ENCODE results near the gene TAGLN3. TPM values are rescaled to one million over a fixed set of nuclear protein-coding genes. Genes with fewer than 3 reads are reported as not detected.

TAGLN3 gene
- total and polyA plus RNA-seq, 4 experiments from 2014 or later, result not detected

GRCh38 chr3:112007633-112008032 lies 8.9 kb downstream of the TAGLN3 start:
- CTCF ChIA-PET (ENCODE audit: partially characterized antibody), result interaction anchor here (0.6 to 3.1 kb wide), 6 partner anchors 10 to 545 kb away, joined by 4 to 25 read pairs (median 5); partner anchors contain the start of gene ABHD10
- POLR2A ChIA-PET (ENCODE audit: partially characterized antibody), result no interaction called here
- Mint-ChIP-seq H3K27me3 (no peaks in the 10 kb centered on the region), H3K27ac (peak overlapping the region in 1 of 7 donors; percentile 58), H3K4me1 (peaks cover 16 to 20% (median 18%) of the 10 kb centered on the region in 4 donors), H3K4me3 (no peak overlapping the region), H3K9me3 (no peaks in the 10 kb centered on the region), H3K36me3 (no peaks in the 10 kb centered on the region)
- Histone ChIP-seq H3K4me3 (ENCODE audit: low read length in 2 of 2) (no peak overlapping the region), H3K4me1 (ENCODE audit: insufficient read depth, low read length) (peaks cover 13% of the 10 kb centered on the region), H3K36me3 (ENCODE audit: insufficient read depth, low read length) (no peaks in the 10 kb centered on the region), H3K9me3 (ENCODE audit: control insufficient read depth in 1 of 2, low read length in 2 of 2) (no peaks in the 10 kb centered on the region), H3K27ac (ENCODE audit: low read depth, low read length) (no peak overlapping the region), H3K27me3 (ENCODE audit: insufficient read depth, low read length) (no peaks in the 10 kb centered on the region)
- intact Hi-C loops (cut with micrococcal nuclease), result no loop called here
- no peak for DNase-seq

- H3K4me1 Mint-ChIP-seq, result peaks cover 5 to 12% (median 8%) of the 10 kb centered on the region in 4 donors
- no peak overlapping the region for H3K27ac Mint-ChIP-seq
- no peak overlapping the region for H3K4me3 ChIP-seq (ENCODE audit: low read length in 2 of 2)
- H3K4me3 Mint-ChIP-seq, result no peak overlapping the region
- DNase-seq, result no peak
- no peak overlapping the region for H3K27ac ChIP-seq (ENCODE audit: low read depth, low read length)
- intact Hi-C loops (cut with micrococcal nuclease), result no loop called here
- H3K27me3 ChIP-seq (ENCODE audit: insufficient read depth, low read length), result no peaks in the 10 kb centered on the region
- CTCF ChIA-PET (ENCODE audit: partially characterized antibody), result interaction anchor here (8.2 kb wide), 1 partner anchor 19 kb away, joined by 207 read pairs; no protein-coding TSS in a partner anchor
- H3K4me1 ChIP-seq (ENCODE audit: insufficient read depth, low read length), result peaks cover 4% of the 10 kb centered on the region
- H3K27me3 Mint-ChIP-seq, result no peaks in the 10 kb centered on the region
- H3K36me3 Mint-ChIP-seq, result no peaks in the 10 kb centered on the region
- H3K9me3 Mint-ChIP-seq, result no peaks in the 10 kb centered on the region
- H3K9me3 ChIP-seq (ENCODE audit: control insufficient read depth in 1 of 2, low read length in 2 of 2), result no peaks in the 10 kb centered on the region
- H3K36me3 ChIP-seq (ENCODE audit: insufficient read depth, low read length), result no peaks in the 10 kb centered on the region
- POLR2A ChIA-PET (ENCODE audit: partially characterized antibody), result no interaction called here
Observed at GRCh38 chr3:112009670-112010069, 10.9 kb downstream of the TAGLN3 start.

- Mint-ChIP-seq H3K27ac (no peak overlapping the region), H3K36me3 (no peaks in the 10 kb centered on the region), H3K4me1 (peaks cover 5 to 12% (median 8%) of the 10 kb centered on the region in 4 donors), H3K9me3 (no peaks in the 10 kb centered on the region), H3K4me3 (no peak overlapping the region), H3K27me3 (no peaks in the 10 kb centered on the region)
- DNase-seq, result no peak
- Histone ChIP-seq H3K4me3 (ENCODE audit: low read length in 2 of 2) (no peak overlapping the region), H3K27ac (ENCODE audit: low read depth, low read length) (no peak overlapping the region), H3K9me3 (ENCODE audit: control insufficient read depth in 1 of 2, low read length in 2 of 2) (no peaks in the 10 kb centered on the region), H3K36me3 (ENCODE audit: insufficient read depth, low read length) (no peaks in the 10 kb centered on the region), H3K27me3 (ENCODE audit: insufficient read depth, low read length) (no peaks in the 10 kb centered on the region), H3K4me1 (ENCODE audit: insufficient read depth, low read length) (peaks cover 4% of the 10 kb centered on the region)
- ChIA-PET POLR2A (ENCODE audit: partially characterized antibody) (no interaction called here), CTCF (ENCODE audit: partially characterized antibody) (interaction anchor here (1.0 to 8.2 kb wide), 3 partner anchors 20 to 293 kb away, joined by 3 to 207 read pairs (median 138); no protein-coding TSS in a partner anchor)
- intact Hi-C loops (cut with micrococcal nuclease), result no loop called here
Observed at GRCh38 chr3:112010636-112011035, 11.9 kb downstream of the TAGLN3 start.

- Histone ChIP-seq H3K36me3 (ENCODE audit: insufficient read depth, low read length) (no peaks in the 10 kb centered on the region), H3K27me3 (ENCODE audit: insufficient read depth, low read length) (no peaks in the 10 kb centered on the region), H3K4me3 (ENCODE audit: low read length in 2 of 2) (no peak overlapping the region), H3K9me3 (ENCODE audit: control insufficient read depth in 1 of 2, low read length in 2 of 2) (no peaks in the 10 kb centered on the region), H3K4me1 (ENCODE audit: insufficient read depth, low read length) (peaks cover 4% of the 10 kb centered on the region), H3K27ac (ENCODE audit: low read depth, low read length) (no peak overlapping the region)
- H3K4me3 Mint-ChIP-seq, result no peak overlapping the region
- no peaks in the 10 kb centered on the region for H3K9me3 Mint-ChIP-seq
- H3K36me3 Mint-ChIP-seq, result no peaks in the 10 kb centered on the region
- POLR2A ChIA-PET (ENCODE audit: partially characterized antibody), result no interaction called here
- intact Hi-C loops (cut with micrococcal nuclease), result no loop called here
- H3K27ac Mint-ChIP-seq, result no peak overlapping the region
- CTCF ChIA-PET (ENCODE audit: partially characterized antibody), result interaction anchor here (1.0 to 8.2 kb wide), 5 partner anchors 11 to 294 kb away, joined by 3 to 207 read pairs (median 75); partner anchors contain the start of gene TAGLN3
- DNase-seq, result no peak
- peaks cover 5 to 12% (median 8%) of the 10 kb centered on the region in 4 donors for H3K4me1 Mint-ChIP-seq
- H3K27me3 Mint-ChIP-seq, result no peaks in the 10 kb centered on the region
Observed at GRCh38 chr3:112011376-112011940, 12.7 kb downstream of the TAGLN3 start.

GRCh38 chr3:112012205-112012992 lies 13.7 kb downstream of the TAGLN3 start:
- H3K4me3 Mint-ChIP-seq, result peak overlapping the region in 1 of 8 donors; percentile 33
- ChIA-PET CTCF (ENCODE audit: partially characterized antibody) (interaction anchor here (0.8 to 8.2 kb wide), 18 partner anchors 11 to 343 kb away, joined by 3 to 207 read pairs (median 10); partner anchors contain the start of genes ABHD10 and TAGLN3), POLR2A (ENCODE audit: partially characterized antibody) (interaction anchor here (0.6 to 2.0 kb wide), 4 partner anchors 23 to 296 kb away, joined by 3 to 10 read pairs (median 6); partner anchors contain the start of gene ABHD10)
- no peak for DNase-seq
- H3K27me3 Mint-ChIP-seq, result no peaks in the 10 kb centered on the region
- H3K4me1 Mint-ChIP-seq, result peaks cover 5 to 12% (median 8%) of the 10 kb centered on the region in 4 donors
- Histone ChIP-seq H3K4me3 (ENCODE audit: low read length in 2 of 2) (no peak overlapping the region), H3K4me1 (ENCODE audit: insufficient read depth, low read length) (peaks cover 4% of the 10 kb centered on the region), H3K36me3 (ENCODE audit: insufficient read depth, low read length) (no peaks in the 10 kb centered on the region), H3K27ac (ENCODE audit: low read depth, low read length) (no peak overlapping the region), H3K9me3 (ENCODE audit: control insufficient read depth in 1 of 2, low read length in 2 of 2) (no peaks in the 10 kb centered on the region), H3K27me3 (ENCODE audit: insufficient read depth, low read length) (no peaks in the 10 kb centered on the region)
- H3K27ac Mint-ChIP-seq, result no peak overlapping the region
- H3K36me3 Mint-ChIP-seq, result no peaks in the 10 kb centered on the region
- H3K9me3 Mint-ChIP-seq, result no peaks in the 10 kb centered on the region
- intact Hi-C loops (cut with micrococcal nuclease), result no loop called here

GRCh38 chr3:112013058-112013783 lies 14.5 kb downstream of the TAGLN3 start:
- no peaks in the 10 kb centered on the region for H3K36me3 Mint-ChIP-seq
- Histone ChIP-seq H3K9me3 (ENCODE audit: control insufficient read depth in 1 of 2, low read length in 2 of 2) (no peaks in the 10 kb centered on the region), H3K4me3 (ENCODE audit: low read length in 2 of 2) (peak overlapping the region in 1 of 2 donors; percentile 19), H3K27me3 (ENCODE audit: insufficient read depth, low read length) (no peaks in the 10 kb centered on the region), H3K36me3 (ENCODE audit: insufficient read depth, low read length) (no peaks in the 10 kb centered on the region), H3K27ac (ENCODE audit: low read depth, low read length) (no peak overlapping the region), H3K4me1 (ENCODE audit: insufficient read depth, low read length) (peaks cover 4% of the 10 kb centered on the region)
- intact Hi-C loops (cut with micrococcal nuclease), result loop anchor here (1.0 kb wide), 3 partner anchors 24 to 344 kb away; no protein-coding TSS in a partner anchor
- ChIA-PET CTCF (ENCODE audit: partially characterized antibody) (interaction anchor here (0.6 to 8.2 kb wide), 35 partner anchors 10 to 1506 kb away, joined by 3 to 207 read pairs (median 5); partner anchors contain the start of genes ABHD10 and TAGLN3), POLR2A (ENCODE audit: partially characterized antibody) (interaction anchor here (0.6 to 2.0 kb wide), 8 partner anchors 14 to 297 kb away, joined by 3 to 10 read pairs (median 4); partner anchors contain the start of genes ABHD10 and PHLDB2)
- peak; percentile 46 to 54 (median 51) for DNase-seq
- no peaks in the 10 kb centered on the region for H3K27me3 Mint-ChIP-seq
- peak overlapping the region in 5 of 8 donors; percentile 3 to 51 (median 33) for H3K4me3 Mint-ChIP-seq
- H3K9me3 Mint-ChIP-seq, result no peaks in the 10 kb centered on the region
- peak overlapping the region in 3 of 7 donors; percentile 4 to 57 (median 56) for H3K27ac Mint-ChIP-seq
- peaks cover 5 to 12% (median 8%) of the 10 kb centered on the region in 4 donors for H3K4me1 Mint-ChIP-seq
